Colonic mucosa (tissue), 4 donors: Measurements from ENCODE around the gene ECPAS. TPM values are rescaled to one million over a fixed set of nuclear protein-coding genes. Genes with fewer than 3 reads are reported as not detected.

Source experiments
- DNase-seq: peaks from one replicate; pipeline ENCODE4 v3.0.0-alpha.2; 2020
- H3K27ac ChIP-seq: fragments of 200-600 bp; one replicate; pipeline ENCODE4 v1.8.0; 2021
- H3K27me3 ChIP-seq: fragments of 200-600 bp; one replicate; pipeline ENCODE4 v1.8.0; 2021
- H3K36me3 ChIP-seq: fragments of 200-600 bp; one replicate; pipeline ENCODE4 v1.8.0; 2021
- H3K4me1 ChIP-seq: fragments of 200-600 bp; one replicate; pipeline ENCODE4 v1.8.0; 2021; ENCODE audit warnings: mild to moderate bottlenecking
- H3K4me3 ChIP-seq: fragments of 200-600 bp; one replicate; pipeline ENCODE4 v1.8.0; 2021
- H3K9ac ChIP-seq, 2 donors: one replicate each; pipeline ENCODE4 v1.7.0; 2013; ENCODE audit warnings: control low read depth in 2 of 2, low read depth in 2 of 2, low read length in 2 of 2
- H3K9me3 ChIP-seq: fragments of 200-600 bp; one replicate; pipeline ENCODE4 v1.8.0; 2021
- CTCF ChIP-seq: fragments of 200-600 bp; IDR thresholded peaks from one replicate; pipeline ENCODE4 v1.8.0; 2022; ENCODE audit warnings: antibody characterized with exemption, mild to moderate bottlenecking
- intact Hi-C: fragments of 100-400 bp; cut with DNase I; formaldehyde crosslinking; loops from one replicate; pipeline ENCODE4 v1.14.1; 2022
- total RNA-seq, 2 donors: library from RNA; stranded (reverse); fragmentation: NEBNext Ultra II Directional in 1 of 2; extraction: Animal tissue kit (Norgen Biotek cat#: 25700) in 1 of 2; gene quantifications; one replicate each; pipeline ENCODE4 v1.2.1, GENCODE V29; 2021
- donor health status: healthy.
- donor health status: DM: no; HTN: no; CAD: no.
- donor health status: DM: no; HTN: no; CAD: no.

The ECPAS gene
- total RNA-seq, 2 donors from 2014 or later, result 55.1 to 92.5 TPM

DNA sequence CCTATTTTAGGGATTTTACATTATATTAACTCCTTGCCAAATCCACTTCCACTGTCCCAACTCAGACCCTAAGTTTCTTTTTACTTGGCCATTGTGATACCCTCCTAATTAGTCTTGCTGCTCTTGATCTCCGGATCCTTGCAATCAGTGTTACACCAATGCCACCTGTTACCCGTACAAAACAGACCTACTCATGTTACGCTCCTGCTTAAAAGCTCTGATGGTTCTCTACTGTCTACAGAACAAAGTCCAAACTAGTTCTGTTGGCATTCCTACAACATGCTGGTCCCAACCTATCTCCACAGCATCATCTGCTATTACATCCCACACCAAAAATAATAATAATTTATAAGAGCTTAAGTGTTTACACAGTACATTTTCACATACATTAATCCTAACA lies 9.8 kb downstream of the ECPAS start:
- H3K4me3 ChIP-seq, result no peak overlapping the region
- no peaks in the 10 kb centered on the region for H3K9me3 ChIP-seq
- H3K9ac ChIP-seq, result no peak overlapping the region
- TF ChIP-seq CTCF, result no peak
- no peak overlapping the region for H3K27ac ChIP-seq
- no peaks in the 10 kb centered on the region for H3K4me1 ChIP-seq
- no peaks in the 10 kb centered on the region for H3K27me3 ChIP-seq
- intact Hi-C loops, result no loop called here
- H3K36me3 ChIP-seq, result no peaks in the 10 kb centered on the region
- DNase-seq, result no peak

GRCh38 chr9:111467778-111468367 lies 16.3 kb downstream of the ECPAS start:
- no peak for DNase-seq
- Histone ChIP-seq H3K27me3 (no peaks in the 10 kb centered on the region), H3K4me1 (no peaks in the 10 kb centered on the region), H3K4me3 (no peak overlapping the region), H3K9me3 (no peaks in the 10 kb centered on the region), H3K27ac (no peak overlapping the region), H3K36me3 (no peaks in the 10 kb centered on the region), H3K9ac (no peak overlapping the region)
- no peak for TF ChIP-seq CTCF
- intact Hi-C loops, result no loop called here

- no peak for DNase-seq
- Histone ChIP-seq H3K9me3 (no peaks in the 10 kb centered on the region), H3K27me3 (no peaks in the 10 kb centered on the region), H3K4me1 (no peaks in the 10 kb centered on the region), H3K4me3 (no peak overlapping the region), H3K36me3 (no peaks in the 10 kb centered on the region), H3K9ac (no peak overlapping the region), H3K27ac (no peak overlapping the region)
- no peak for TF ChIP-seq CTCF
- intact Hi-C loops, result no loop called here
Observed at GRCh38 chr9:111463048-111463447, 21.1 kb downstream of the ECPAS start.

GRCh38 chr9:111458139-111459009 lies 25.8 kb downstream of the ECPAS start:
- Histone ChIP-seq H3K4me1 (peaks cover 5% of the 10 kb centered on the region), H3K27me3 (no peaks in the 10 kb centered on the region), H3K9ac (no peak overlapping the region), H3K27ac (no peak overlapping the region), H3K36me3 (no peaks in the 10 kb centered on the region), H3K4me3 (no peak overlapping the region), H3K9me3 (no peaks in the 10 kb centered on the region)
- intact Hi-C loops, result no loop called here
- DNase-seq, result no peak
- TF ChIP-seq CTCF, result no peak

DNA sequence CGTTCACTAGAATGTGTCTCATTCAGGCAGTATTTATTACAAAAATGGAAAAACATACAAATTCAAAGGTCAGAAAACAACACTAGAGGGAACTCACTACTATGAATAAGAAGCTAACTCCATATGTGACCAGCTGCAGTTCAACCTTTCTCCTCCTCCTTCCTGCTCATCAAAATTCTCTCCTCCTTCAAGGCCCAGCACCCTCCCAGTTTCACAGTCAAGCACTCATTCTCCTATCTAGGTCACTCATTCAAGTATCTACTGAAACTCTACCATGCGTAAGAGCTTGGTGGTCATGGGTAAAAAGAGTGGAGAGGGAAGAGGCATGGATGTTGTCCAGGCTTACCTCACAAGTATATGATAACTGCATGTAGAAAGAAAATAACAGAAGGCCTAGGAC lies 27.7 kb downstream of the ECPAS start:
- intact Hi-C loops, result no loop called here
- H3K27ac ChIP-seq, result no peak overlapping the region
- H3K9me3 ChIP-seq, result no peaks in the 10 kb centered on the region
- H3K36me3 ChIP-seq, result no peaks in the 10 kb centered on the region
- TF ChIP-seq CTCF, result no peak
- H3K9ac ChIP-seq, result no peak overlapping the region
- H3K4me3 ChIP-seq, result no peak overlapping the region
- peaks cover 5% of the 10 kb centered on the region for H3K4me1 ChIP-seq
- H3K27me3 ChIP-seq, result no peaks in the 10 kb centered on the region
- no peak for DNase-seq
